Pons (tissue), 1 donor: ENCODE measurements around the gene NOMO2.
"Not testable (repeated sequence)": the region's sequence is repeated elsewhere in the genome, so short reads cannot be mapped to it uniquely, and the experiment has no call there.

ENCODE experiments used
- DNase-seq: peaks from one replicate; pipeline ENCODE4 v3.0.0-alpha.2; 2016; ENCODE audit warnings: low spot score

NOMO2 gene

DNA sequence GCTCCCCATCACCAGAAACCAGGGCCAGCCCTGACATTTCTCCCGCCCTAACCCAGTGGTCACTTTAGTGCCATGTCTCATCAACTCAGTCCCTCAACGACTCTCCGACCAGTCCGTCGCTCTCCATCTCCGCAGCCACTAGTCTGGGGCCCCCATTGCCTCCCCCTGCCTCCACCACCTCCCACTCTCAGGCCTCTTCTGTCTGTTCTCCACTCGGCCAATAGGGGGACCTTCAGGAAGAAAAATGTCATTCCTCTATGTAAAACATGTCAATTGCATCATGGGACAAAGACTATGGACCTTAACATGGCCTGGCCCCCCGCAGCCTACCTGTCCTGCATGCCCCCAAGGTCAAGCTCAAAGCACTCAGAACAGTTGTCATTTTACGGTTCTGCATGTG is 39.3 kb downstream of the NOMO2 start:
- not testable (repeated sequence) for DNase-seq

GRCh38 chr16:18521445-18522181 is 40.3 kb downstream of the NOMO2 start:
- DNase-seq: not testable (repeated sequence)

DNA sequence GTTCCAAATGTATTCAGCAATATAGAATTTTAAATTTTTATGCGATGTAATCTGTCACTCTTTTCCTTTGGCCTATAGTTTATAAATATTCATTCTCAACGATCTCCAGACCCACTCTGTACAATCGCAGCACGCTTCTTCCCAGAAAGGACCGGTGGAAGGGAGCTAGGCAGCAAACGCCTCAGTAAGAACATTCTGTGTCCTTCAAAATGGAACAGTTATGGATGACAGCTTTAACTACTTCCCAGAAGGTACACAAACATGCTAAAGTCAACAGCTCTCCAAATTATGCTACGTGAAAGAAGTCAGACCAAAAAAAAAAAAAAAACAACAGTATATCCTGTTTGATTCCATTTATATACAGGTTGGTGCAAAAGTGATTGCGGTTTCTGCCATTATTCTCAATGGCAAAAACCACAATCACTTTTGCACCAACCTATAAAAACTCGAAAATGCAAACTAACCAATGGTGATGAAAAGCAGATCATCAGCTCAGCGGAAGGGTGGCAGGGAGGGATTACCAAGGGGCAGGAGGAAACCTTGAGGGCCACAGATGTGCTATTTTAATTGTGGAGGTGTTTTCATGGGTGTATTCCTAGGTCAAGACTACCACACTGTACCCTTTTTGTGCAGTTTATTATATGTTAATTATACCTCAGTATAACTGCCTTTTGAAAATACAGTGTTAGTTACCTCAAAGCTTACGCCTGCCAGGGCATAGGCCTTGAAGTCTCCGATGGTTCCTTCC is 43.2 kb downstream of the NOMO2 start:
- not testable (repeated sequence) for DNase-seq

DNA sequence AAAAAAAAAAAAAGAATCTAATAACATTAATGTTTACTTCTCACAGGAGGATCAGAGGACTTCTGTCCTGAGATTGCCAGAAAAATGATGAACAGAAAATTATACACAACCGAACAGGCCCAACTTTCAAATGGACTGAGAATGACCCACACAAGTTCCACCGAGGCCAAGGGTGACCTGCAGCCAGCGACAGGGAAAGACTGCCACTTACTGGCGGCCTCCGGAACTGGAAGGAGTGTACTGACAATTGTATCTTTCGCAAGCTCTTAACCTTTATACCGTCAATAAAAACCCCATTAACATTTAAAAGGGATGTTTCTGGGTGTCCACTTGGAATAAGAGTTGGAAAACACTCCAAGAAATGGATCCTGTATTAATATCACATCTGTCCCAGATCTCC is 63.5 kb downstream of the NOMO2 start:
- not testable (repeated sequence) for DNase-seq

GRCh38 chr16:18497032-18497431 is 64.9 kb downstream of the NOMO2 start:
- DNase-seq: not testable (repeated sequence)

GRCh38 chr16:18492118-18492897 is 69.6 kb downstream of the NOMO2 start:
- not testable (repeated sequence) for DNase-seq

- DNase-seq: not testable (repeated sequence)
Measured at GRCh38 chr16:18436025-18436424, 125.9 kb downstream of the NOMO2 start.

DNA sequence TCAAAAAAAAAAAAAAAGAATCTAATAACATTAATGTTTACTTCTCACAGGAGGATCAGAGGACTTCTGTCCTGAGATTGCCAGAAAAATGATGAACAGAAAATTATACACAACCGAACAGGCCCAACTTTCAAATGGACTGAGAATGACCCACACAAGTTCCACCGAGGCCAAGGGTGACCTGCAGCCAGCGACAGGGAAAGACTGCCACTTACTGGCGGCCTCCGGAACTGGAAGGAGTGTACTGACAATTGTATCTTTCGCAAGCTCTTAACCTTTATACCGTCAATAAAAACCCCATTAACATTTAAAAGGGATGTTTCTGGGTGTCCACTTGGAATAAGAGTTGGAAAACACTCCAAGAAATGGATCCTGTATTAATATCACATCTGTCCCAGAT is 146.1 kb downstream of the NOMO2 start:
- DNase-seq: not testable (repeated sequence)

- not testable (repeated sequence) for DNase-seq
Measured at GRCh38 chr16:18409532-18410293, 152.2 kb downstream of the NOMO2 start.

DNA sequence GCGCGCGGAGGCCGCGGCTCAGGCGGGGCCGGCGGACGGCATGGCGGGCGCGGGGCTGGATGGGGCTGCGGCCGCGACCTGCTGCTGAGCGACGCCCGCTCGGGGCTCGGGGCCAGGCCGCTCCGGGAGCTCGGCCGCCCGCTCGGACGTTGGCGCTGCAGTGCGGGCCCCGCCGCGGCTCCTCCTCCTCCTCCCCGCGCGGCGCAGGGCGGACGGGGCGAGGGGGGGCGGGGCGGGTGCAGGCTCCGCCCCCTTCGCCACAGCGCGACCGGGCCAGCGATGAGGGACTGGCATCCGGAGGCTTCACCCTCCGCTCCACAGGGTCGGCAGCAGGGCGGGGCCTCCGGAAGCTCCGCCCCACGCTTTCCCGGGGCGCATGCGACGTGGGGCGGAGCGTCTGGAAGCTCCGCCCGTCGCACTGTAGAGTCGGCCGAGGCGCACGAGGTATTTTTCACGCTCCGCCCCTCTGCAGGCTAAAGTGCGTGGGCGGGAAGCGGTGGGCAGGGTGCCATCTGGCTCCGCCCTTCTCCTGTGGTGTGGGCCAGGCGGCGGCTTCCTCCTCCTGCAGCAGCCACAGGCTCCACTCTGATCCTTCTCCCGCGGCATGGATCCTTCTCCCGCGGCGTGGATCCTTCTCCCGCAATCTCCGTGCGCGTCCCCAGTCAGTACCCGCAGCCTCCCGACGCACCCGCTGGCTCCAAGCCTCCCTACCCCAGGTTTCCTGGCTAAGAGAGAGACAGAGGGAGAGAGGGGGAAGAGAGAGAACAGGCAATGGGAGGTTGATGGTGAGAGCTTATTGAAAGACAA is 159.8 kb downstream of the NOMO2 start:
- not testable (repeated sequence) for DNase-seq

DNA sequence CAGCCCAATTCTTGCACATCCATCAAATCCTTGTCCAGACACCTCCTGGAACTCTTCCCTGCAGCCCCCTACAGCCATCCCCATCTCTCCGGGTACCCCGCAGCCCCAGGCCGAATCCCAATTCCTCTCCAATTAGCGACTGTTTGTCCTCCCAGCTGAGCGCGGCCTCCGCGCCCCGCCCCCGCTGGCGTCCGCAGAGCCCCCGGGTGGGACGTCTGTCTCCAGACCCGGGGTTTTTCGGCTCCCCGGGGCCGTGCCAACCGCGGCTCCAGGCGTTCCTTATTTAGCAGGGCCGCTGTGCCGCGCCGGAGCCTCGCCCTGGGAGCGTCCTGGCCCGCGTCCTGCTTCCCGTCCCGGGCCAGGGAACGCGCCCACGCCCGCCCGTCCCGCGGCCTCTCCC is 160.7 kb downstream of the NOMO2 start:
- DNase-seq: not testable (repeated sequence)

GRCh38 chr16:18394363-18394762 is 167.5 kb downstream of the NOMO2 start:
- not testable (repeated sequence) for DNase-seq

DNA sequence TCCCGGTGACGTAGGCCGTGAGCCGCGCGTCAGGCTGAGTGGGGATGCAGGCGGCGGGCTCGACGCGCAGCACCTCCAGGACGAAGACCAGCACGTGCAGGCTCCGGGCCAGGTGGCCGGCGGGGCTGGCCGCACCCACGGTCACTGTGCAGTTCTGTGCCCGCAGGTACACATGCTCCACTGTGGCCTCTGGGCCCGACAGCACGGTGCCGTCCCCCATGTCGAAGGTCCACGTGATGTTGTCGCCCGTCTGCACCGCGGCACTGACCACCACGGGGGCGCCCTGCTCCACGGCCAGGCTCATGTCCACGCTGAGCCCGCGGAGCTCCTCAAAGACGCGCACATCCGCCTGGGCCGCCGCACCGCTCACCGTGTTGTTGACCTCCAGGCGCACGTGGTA is 174.1 kb downstream of the NOMO2 start:
- not testable (repeated sequence) for DNase-seq

DNA sequence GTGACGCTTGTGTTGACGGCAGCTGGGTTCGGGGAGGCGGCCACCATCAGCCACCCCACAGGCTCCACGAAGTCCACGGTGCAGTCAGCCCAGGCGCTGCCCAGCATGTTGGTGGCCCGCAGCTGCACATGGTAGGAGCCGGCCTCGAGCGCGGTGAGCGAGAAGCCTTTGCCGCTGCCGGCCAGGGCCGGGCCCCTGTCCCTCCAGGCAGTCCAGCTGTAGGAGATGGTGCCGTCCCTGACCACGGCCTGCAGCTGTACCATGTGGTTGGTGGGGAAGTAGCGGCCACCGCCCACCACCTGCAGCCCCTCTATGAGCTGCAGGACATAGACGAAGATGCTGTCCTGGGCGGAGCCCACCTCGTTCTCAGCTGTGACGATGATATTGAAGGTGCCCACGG is 175.4 kb downstream of the NOMO2 start:
- not testable (repeated sequence) for DNase-seq

- not testable (repeated sequence) for DNase-seq
Measured at GRCh38 chr16:18385285-18385684, 176.6 kb downstream of the NOMO2 start.

- DNase-seq: not testable (repeated sequence)
Measured at GRCh38 chr16:18384869-18385268, 177.0 kb downstream of the NOMO2 start.

- DNase-seq: not testable (repeated sequence)
Measured at GRCh38 chr16:18384098-18384636, 177.7 kb downstream of the NOMO2 start.

DNA sequence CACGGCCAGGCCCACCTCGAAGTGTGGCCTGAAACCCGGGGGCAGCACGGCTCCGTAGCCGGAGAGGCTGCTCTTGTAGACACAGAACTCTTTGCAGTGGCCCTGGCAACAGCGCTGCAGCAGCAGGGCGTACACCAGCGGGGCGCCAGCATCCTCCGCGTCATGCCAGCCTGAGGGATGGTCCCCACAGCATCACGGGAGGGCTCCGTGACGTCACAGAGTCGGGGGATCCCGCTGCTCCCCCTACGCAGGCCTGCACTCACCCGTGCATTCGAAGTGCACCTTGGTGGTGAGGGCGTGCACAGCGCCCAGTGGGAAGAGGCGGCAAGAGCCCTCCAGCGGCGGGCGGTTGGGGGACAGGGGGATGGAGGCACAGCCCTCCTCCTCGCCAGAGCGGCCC is 179.2 kb downstream of the NOMO2 start:
- not testable (repeated sequence) for DNase-seq
